Measurements from ENCODE around the gene CHD8. TPM values are rescaled to one million over a fixed set of nuclear protein-coding genes. Genes with fewer than 3 reads are reported as not detected.

CHD8 gene, protein sequence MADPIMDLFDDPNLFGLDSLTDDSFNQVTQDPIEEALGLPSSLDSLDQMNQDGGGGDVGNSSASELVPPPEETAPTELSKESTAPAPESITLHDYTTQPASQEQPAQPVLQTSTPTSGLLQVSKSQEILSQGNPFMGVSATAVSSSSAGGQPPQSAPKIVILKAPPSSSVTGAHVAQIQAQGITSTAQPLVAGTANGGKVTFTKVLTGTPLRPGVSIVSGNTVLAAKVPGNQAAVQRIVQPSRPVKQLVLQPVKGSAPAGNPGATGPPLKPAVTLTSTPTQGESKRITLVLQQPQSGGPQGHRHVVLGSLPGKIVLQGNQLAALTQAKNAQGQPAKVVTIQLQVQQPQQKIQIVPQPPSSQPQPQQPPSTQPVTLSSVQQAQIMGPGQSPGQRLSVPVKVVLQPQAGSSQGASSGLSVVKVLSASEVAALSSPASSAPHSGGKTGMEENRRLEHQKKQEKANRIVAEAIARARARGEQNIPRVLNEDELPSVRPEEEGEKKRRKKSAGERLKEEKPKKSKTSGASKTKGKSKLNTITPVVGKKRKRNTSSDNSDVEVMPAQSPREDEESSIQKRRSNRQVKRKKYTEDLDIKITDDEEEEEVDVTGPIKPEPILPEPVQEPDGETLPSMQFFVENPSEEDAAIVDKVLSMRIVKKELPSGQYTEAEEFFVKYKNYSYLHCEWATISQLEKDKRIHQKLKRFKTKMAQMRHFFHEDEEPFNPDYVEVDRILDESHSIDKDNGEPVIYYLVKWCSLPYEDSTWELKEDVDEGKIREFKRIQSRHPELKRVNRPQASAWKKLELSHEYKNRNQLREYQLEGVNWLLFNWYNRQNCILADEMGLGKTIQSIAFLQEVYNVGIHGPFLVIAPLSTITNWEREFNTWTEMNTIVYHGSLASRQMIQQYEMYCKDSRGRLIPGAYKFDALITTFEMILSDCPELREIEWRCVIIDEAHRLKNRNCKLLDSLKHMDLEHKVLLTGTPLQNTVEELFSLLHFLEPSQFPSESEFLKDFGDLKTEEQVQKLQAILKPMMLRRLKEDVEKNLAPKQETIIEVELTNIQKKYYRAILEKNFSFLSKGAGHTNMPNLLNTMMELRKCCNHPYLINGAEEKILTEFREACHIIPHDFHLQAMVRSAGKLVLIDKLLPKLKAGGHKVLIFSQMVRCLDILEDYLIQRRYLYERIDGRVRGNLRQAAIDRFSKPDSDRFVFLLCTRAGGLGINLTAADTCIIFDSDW (N-terminal part only)
- 100 to 1,000 TPM; 118 to 147 TPM for total RNA-seq

DNA sequence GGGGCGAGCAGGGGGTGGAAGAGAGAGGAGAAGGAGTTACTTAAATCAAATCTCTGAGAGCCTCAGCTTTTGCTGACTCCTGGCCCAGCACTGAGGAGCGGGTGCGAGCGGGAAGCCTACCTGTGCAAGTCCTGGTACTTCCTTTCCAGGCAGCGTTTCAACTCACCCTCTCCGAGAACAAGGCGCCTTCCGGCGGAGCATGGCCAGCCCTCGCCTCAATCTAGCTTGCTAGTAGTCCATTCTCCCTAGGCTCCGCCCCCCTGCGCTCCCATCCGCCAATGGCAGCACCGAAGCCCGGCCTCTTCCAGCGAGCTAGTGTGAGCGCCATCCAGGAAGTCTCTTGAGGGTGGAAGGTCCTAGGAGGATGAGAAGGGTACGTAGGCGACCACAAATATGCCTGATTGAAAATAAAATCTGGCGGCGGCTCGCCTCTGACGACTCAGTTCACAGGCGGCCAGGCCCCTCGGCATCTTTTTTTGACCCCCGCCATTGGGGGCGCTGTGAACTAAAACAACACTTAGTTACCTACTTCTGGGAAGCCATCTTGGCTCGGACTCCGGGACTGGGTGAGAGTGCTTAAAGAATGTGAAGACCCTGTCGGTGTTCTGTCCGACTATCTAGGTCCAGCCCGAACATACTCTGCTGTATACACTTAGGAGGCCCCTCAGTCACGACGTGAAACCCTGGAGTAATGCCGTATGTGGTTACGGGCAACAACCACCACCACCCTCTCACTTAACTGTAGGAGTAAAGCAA, at the start of gene CHD8:
TSS of gene CHD8 (minus strand) at position 212 of the 756 bp plus-strand sequence. CDS start 24,480 bp downstream, outside the sequence.
- ATAC-seq, result peak; percentile 100
- Mint-ChIP-seq H3K36me3 (peaks cover 11% of the 10 kb centered on the region), H3K27ac (peak within 1 kb of the TSS; percentile 95 to 99), H3K27me3 (no peaks in the 10 kb centered on the region), H3K4me1 (ENCODE audit: low read depth in 2 of 2) (peaks cover 21 to 27% of the 10 kb centered on the region in 2 donors), H3K9me3 (no peaks in the 10 kb centered on the region), H3K4me3 (peak within 1 kb of the TSS; percentile 92)
- peak; percentile 100 for DNase-seq (ENCODE audit: low spot score)

DNA sequence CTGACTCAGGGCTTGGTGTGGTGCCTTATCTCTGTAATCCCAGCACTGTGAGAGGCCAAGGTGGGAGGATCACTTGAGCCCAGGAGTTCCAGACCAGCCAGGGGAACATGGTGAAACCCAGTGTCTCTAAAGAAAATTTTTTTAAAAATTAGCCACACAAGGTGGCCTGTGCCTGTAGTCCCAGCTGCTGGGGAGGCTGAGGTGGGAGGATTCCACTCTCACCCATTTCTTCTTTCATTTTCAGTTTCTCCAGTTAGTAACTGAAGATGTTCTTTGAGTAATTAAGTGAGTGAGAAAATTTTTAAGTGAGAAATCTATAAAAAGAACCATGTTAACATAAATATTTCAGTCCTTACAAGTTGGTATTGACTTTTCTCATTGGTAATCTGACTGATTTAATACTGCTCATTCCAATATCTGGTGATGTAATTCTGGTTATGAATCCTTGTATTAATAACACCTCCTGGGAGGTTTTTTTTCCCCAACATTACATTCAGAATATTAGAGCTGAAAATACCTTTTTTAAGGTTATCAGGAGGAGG, 49.2 kb upstream of the CHD8 start:
- peak overlapping the region; percentile 65 to 92 for H3K27ac Mint-ChIP-seq
- DNase-seq (ENCODE audit: low spot score), result no peak
- peak overlapping the region; percentile 61 for H3K4me3 Mint-ChIP-seq
- no peaks in the 10 kb centered on the region for H3K9me3 Mint-ChIP-seq
- H3K27me3 Mint-ChIP-seq, result no peaks in the 10 kb centered on the region
- peak; percentile 79 to 83 for ATAC-seq
- peaks cover 16 to 42% of the 10 kb centered on the region in 2 donors for H3K4me1 Mint-ChIP-seq (ENCODE audit: low read depth in 2 of 2)
- peaks cover 16% of the 10 kb centered on the region for H3K36me3 Mint-ChIP-seq

DNA sequence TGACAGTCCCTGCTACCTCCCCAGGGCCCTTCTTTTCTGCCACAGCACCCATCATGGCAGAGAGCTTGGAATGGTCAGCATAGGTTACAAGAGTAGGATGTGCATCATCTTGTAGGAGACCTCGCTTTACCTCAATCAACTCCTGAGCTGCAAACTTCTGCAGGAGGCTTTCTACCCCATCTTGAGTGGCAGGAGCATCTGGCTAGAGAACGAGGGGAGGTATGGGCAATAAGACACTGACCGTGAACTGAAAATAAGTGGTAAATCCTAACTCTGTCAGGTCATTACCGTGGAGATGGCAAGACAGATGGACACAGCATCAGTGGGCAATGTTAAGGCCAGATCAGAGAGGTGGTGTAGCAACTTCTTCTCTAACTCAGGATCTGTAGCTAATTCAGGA, 47.5 kb upstream of the CHD8 start:
- Mint-ChIP-seq H3K4me3 (no peak overlapping the region), H3K9me3 (no peaks in the 10 kb centered on the region), H3K4me1 (ENCODE audit: low read depth in 2 of 2) (peaks cover 12 to 32% of the 10 kb centered on the region in 2 donors), H3K27me3 (no peaks in the 10 kb centered on the region), H3K27ac (peak overlapping the region in 1 of 2 donors; percentile 31), H3K36me3 (peaks cover 22% of the 10 kb centered on the region)
- DNase-seq (ENCODE audit: low spot score) (no peak), ATAC-seq (no peak)

DNA sequence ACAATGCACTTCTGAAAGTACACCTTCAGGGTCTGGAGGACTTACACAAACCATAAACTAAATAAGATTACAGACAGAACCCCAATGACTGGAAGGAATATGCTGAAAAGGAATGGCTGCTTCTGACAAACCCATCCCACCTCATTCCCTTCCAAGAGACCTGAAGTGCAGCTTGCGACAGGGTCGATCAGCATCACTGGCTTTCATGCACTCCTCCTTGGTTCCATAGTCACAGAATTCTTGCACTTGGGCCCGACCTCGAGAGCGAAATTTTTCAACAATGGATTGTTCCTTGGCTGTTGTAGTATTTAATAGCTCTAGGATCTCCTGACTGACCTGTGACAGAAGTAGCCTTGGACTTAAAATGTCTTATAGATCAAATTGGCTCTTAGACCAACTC, 45.6 kb upstream of the CHD8 start:
- Mint-ChIP-seq H3K9me3 (no peaks in the 10 kb centered on the region), H3K4me3 (no peak overlapping the region), H3K27me3 (no peaks in the 10 kb centered on the region), H3K36me3 (peaks cover 16% of the 10 kb centered on the region), H3K4me1 (ENCODE audit: low read depth in 2 of 2) (peaks cover 12 to 22% of the 10 kb centered on the region in 2 donors), H3K27ac (no peak overlapping the region)
- no peak for ATAC-seq
- no peak for DNase-seq (ENCODE audit: low spot score)

DNA sequence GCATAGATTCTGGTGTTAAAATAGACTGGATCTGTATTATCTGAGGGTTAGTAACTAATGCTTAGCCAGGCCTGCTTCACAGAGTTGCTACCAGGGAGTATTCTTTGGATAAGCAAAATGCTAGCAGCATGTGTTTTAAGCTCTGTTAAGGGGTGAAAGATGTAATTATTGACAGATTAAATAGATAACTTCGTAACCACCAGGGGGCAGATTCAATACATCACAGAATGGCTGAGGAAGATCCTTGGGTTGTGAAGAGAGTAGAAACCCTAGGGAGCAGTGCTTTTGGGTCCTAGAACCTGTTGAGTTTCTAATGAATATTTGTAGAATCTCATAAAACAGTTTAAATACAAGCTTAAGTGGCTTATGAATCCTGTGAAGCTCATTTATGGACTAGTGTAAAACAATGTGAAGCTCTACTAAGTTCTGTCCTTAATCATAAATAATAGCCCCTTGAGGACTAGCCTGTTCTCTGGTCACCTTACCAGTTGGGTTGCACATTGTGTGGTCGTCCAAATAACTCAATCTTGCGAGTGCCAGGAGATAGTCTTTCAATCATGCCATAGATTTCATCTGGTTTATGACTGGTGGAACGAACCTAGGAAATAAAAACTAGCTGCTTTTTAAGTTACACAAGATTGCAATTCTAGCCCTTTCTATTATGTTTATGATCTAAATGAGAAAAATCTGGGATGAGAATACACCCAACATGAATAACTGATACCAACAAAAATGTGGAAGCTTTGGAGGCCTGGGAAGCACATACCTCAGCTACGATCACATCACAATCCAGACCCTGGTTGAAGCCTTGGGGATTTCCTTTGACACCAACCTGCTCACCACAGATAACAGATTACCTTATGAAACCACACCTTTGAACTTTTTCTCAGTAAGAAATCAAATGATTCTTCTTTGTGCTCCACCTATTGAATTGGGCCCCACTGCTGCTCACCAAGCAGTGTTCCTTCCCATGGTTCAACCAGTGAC, 42.9 kb upstream of the CHD8 start:
- peak overlapping the region in 1 of 2 donors; percentile 35 for H3K27ac Mint-ChIP-seq
- no peak for DNase-seq (ENCODE audit: low spot score)
- H3K36me3 Mint-ChIP-seq, result peaks cover 20% of the 10 kb centered on the region

DNA sequence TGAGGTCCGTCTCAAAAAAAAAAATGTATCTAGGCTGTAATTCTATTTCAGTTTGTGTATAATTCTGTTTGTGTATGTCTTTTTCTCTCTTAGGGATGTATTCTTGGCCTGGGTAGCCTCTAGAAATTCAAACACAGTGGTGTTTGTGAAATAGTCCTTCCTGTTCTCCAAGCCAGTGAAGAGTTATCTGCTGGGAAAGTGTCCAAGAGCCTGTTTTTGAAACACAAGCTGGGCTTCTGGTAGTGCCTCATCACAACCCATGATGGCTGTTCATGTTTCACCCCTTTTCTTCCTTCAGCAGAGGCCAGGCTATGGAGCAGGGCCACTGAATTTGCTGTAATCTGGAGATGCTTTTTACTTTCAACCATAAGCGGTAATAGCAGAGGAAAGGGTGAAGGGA, 40.5 kb upstream of the CHD8 start:
- Mint-ChIP-seq H3K4me3 (no peak overlapping the region), H3K4me1 (ENCODE audit: low read depth in 2 of 2) (peaks cover 3 to 8% of the 10 kb centered on the region in 2 donors), H3K36me3 (peaks cover 33% of the 10 kb centered on the region), H3K27ac (no peak overlapping the region), H3K27me3 (no peaks in the 10 kb centered on the region), H3K9me3 (no peaks in the 10 kb centered on the region)
- DNase-seq (ENCODE audit: low spot score), result no peak
- no peak for ATAC-seq

More for the DNA sequence above, 42.9 kb upstream of the CHD8 start:
- ATAC-seq, result no peak
- Mint-ChIP-seq H3K4me1 (ENCODE audit: low read depth in 2 of 2) (peaks cover 3 to 13% of the 10 kb centered on the region in 2 donors), H3K9me3 (no peaks in the 10 kb centered on the region), H3K27me3 (no peaks in the 10 kb centered on the region), H3K4me3 (no peak overlapping the region)

DNA sequence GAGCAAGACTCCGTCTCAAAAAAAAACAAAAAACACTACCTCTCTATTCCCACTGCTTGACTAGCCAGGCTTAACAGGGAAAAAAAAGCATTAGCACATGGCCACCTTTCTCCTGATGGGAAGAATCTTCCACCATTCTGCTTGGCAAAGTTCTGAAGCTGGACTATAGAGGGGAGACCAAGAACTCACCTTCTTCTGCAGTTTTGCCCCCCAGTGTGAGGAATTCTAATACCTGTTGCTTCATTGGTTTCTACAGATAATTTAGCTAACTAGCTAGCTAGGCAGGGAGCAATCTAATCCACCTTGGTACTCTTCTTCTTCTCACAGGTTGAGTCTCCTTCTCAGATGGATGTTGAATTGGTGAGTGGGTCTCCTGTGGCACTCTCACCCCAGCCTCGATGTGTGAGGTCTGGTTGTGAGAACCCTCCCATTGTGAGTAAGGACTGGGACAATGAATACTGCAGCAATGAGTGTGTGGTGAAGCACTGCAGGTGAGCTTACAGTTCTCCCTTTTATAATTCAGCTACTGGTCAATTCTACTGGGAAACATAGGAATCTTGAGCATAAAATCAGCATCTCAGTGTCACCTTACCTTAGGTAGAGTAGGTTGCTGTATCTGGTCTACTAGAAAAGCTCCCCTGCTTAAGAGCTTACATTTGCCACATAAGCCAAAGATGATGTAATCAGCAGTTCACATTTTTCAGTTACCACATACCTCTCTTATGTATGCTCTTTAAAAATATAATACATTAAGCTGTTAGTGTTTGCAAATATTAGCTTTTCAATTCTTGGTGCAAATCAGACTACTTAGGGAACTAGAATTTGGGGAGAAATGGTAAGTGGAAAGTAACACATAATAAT, 39.2 kb upstream of the CHD8 start:
- no peak overlapping the region for H3K27ac Mint-ChIP-seq
- DNase-seq (ENCODE audit: low spot score) (no peak), ATAC-seq (no peak)
- no peaks in the 10 kb centered on the region for H3K27me3 Mint-ChIP-seq
- no peak overlapping the region for H3K4me3 Mint-ChIP-seq
- H3K36me3 Mint-ChIP-seq, result peaks cover 27% of the 10 kb centered on the region
- H3K4me1 Mint-ChIP-seq (ENCODE audit: low read depth in 2 of 2), result peaks cover 0 to 8% of the 10 kb centered on the region in 2 donors
- H3K9me3 Mint-ChIP-seq, result no peaks in the 10 kb centered on the region

DNA sequence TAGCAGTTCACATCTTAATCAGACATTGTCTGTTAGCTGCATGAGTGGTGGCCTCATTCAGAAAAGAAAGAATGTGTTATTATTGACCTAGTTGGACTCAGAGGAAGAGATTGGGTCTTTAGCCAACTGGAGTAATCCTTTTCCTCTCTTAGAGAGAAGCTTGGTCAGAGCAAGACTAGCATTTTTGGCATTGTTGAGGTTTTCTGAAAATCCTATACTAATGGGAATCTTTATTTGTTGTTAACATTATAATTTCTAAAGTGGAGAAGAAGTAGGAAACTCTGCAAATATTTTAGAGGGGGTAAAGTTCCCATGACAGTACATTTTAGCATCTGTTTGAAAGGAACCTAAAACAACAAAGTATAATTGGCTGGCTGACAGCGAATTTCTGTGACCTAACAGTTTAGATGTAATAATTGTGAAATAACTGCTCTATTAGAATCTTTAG, 30.7 kb upstream of the CHD8 start:
- H3K27ac Mint-ChIP-seq, result no peak overlapping the region
- H3K9me3 Mint-ChIP-seq, result no peaks in the 10 kb centered on the region
- no peaks in the 10 kb centered on the region for H3K4me1 Mint-ChIP-seq (ENCODE audit: low read depth in 2 of 2)
- H3K36me3 Mint-ChIP-seq, result peaks cover 6% of the 10 kb centered on the region
- DNase-seq (ENCODE audit: low spot score) (no peak), ATAC-seq (no peak)
- H3K4me3 Mint-ChIP-seq, result no peak overlapping the region
- no peaks in the 10 kb centered on the region for H3K27me3 Mint-ChIP-seq

DNA sequence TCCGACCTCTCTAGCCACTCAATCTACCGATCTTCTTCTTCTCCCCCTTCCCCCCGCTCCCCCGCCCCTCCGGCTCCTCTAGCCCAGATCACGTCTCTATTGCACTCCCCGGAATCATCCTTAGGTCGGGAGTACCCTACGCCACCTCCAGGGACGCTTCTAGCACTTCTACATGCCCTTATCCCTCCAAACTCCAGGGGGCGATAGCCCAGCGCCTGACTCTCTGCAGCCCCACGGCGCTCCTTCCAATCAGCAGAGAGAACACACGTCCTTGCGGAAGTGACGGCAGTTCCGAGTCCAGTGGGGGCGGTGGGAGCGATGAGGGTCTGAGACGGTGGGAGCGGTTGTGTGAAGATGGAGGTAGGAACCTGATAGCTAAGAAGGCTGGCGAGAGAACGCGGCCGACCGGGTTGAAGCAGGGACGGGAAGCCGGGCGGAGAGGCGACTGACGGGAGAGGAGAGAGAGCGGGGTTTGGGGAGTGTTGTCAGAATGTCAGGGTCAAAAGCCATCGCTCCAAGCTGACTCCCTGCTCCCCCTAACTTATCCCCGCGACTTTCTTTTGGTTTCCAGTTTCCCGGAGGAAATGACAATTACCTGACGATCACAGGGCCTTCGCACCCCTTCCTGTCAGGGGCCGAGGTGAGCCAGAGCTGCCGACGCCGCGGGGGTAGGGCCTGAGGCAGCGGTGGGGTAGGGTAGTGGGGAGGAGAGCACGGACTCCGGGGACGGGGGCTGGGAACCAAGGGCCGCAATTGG, 21.2 kb upstream of the CHD8 start, which contains the start of the genes RAB2B and TOX4:
TSS of gene RAB2B (minus strand) at position 35 of the 757 bp plus-strand sequence. CDS start 87 bp downstream, outside the sequence.
TSS of gene TOX4 (plus strand) at position 271 of the 757 bp plus-strand sequence. CDS start at position 355, 84 bp downstream.
- H3K27me3 Mint-ChIP-seq, result no peaks in the 10 kb centered on the region
- H3K27ac Mint-ChIP-seq, result peak within 1 kb of the TSS; percentile 96
- DNase-seq (ENCODE audit: low spot score) (peak; percentile 97), ATAC-seq (peak; percentile 99)
- no peaks in the 10 kb centered on the region for H3K9me3 Mint-ChIP-seq
- peak within 1 kb of the TSS; percentile 99 for H3K4me3 Mint-ChIP-seq
- H3K4me1 Mint-ChIP-seq (ENCODE audit: low read depth in 2 of 2), result peaks cover 26 to 38% of the 10 kb centered on the region in 2 donors
- peaks cover 22% of the 10 kb centered on the region for H3K36me3 Mint-ChIP-seq

DNA sequence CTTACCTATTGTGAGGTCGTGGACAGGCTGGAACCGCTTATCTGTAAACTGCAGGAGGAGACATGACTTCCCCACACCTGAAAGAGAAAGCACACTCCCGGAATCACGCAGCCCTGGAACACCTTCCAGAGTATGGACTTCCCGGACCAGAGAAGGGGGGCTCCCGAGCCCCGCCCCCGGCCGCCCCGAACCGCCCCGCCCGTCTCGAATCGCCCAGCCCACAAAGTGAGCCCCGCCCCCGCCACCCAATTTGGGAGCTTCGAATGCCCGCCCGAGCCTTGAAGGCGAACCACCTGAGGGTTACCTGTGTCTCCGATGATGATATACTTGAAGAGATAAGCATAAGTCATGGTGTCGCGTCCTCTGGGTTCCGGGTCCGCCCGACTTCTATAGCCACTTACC, 20.6 kb upstream of the CHD8 start:
- DNase-seq (ENCODE audit: low spot score) (peak; percentile 83), ATAC-seq (peak; percentile 72 to 81)
- H3K27ac Mint-ChIP-seq, result peak overlapping the region; percentile 96
- no peaks in the 10 kb centered on the region for H3K9me3 Mint-ChIP-seq
- H3K36me3 Mint-ChIP-seq, result peaks cover 23% of the 10 kb centered on the region
- H3K4me1 Mint-ChIP-seq (ENCODE audit: low read depth in 2 of 2), result peaks cover 26 to 38% of the 10 kb centered on the region in 2 donors
- no peaks in the 10 kb centered on the region for H3K27me3 Mint-ChIP-seq
- H3K4me3 Mint-ChIP-seq, result peak overlapping the region; percentile 99
